GM18511 (cell line): ENCODE data around the gene SEMA7A.

Experiments used
- ATAC-seq: cut with Tn5 transposase; IDR thresholded peaks from one replicate; pipeline ENCODE4 v1.9.1; 2021; ENCODE audit warnings: mild to moderate bottlenecking, moderate library complexity; ENCODE audit not compliant: unreplicated experiment

Gene SEMA7A

DNA sequence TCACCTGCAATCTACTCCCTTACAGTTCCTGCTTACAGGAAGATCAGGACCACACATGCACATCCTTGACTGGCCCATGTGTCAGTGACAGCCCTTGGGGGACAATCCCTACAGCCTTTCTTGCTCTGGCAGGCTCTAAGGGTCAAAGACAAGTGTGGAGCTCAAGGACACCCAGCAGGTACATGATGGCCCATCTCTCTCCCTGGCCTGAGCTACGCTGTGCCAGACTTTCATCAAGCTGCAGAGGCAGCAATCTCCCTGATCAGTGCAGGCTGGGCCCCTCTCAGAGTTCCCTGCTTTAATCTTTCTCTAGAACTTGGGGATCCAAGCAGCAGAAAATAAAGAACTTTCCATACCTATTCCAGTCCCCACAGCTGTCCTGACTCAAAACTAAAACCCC lies 2.6 kb downstream of the SEMA7A start:
- no peak for ATAC-seq

DNA sequence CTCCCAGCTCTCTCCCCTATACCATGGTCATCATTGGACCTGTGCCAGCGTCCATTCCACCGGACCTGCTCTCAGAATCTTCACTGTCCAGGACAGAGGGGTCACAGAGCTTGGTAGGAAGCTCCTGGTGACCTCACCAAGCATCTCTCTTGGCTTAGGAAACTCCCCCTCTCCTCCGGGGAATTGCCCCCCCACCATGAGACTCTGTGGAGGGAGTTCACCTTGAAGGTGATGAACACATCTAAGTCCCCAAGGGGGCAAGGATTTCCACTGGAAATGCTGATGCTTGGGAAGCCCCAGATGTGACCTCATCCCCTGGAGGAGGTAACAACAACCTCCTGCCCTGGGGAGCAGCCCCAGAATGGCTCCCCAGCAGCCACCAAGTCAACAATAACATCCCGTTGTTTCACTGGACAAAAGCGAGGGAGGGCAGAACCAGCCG lies 3.2 kb downstream of the SEMA7A start:
- ATAC-seq: no peak

DNA sequence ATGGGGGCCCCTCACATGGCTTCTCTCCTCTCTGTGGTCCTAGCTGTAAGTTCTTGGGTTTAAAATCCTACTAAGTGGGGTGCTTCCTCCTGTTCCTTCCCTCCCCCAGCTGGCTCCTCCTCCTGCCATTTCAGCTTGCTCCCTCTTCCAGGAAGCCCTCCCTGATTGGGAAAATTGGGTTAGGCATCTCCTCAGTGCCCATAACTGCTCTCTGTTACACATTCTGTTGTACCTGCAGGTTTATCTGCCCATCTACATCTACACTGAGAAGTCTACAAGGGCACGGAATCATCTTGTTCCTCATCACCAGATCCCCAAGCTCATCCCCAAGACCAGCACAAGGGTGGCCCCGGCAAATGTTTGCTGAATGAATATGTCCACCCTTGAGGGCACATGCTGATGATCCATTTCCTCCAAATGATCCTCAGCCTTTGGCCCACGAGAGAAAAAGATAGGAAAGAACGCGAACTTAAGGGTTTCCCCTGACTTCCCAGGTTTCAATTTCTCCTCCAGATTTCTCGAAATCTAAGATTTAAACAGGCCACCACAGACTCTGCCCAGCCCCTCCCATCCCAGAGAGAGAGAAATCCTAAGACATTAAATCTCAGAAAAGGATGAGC lies 3.9 kb downstream of the SEMA7A start:
- ATAC-seq: no peak

DNA sequence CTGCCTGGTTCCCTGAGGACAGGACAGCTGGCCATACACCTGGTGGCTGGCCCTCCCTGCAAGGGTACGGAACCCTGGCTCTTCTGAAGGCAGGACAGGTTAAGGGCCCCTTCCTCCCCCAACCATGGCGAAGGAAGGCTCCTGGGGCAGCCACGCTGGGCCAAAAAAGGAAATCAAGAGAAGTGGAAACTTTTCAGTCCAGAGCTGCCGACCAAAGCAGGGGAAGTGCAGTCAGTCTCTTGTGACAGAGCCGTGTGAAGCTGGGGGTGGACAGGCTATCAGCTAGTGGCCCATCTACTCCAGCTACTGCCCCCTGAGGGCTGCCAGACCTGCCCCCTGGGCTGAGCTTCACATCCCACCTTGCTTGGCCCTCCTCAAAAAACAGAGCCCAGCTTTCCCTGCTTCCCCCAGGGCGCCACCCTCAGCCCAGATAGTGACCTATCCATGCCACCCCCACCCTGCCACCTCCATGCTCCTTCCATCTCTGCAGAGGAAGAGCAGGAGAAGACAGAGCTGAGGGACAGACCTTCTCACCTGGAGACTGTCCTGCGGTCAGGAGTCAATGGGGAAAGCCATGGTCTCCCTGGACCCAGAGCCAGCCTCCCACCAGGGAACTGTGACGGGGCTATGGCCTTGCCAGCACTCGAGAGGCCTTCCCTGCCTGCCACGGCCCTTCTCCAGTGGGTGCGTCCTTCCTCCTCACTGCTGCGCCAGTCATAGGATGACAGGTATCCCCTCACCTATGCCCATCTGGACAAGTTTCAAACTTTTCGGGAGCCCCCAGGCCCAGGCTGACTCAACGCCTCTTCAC lies 4.6 kb downstream of the SEMA7A start:
- no peak for ATAC-seq

DNA sequence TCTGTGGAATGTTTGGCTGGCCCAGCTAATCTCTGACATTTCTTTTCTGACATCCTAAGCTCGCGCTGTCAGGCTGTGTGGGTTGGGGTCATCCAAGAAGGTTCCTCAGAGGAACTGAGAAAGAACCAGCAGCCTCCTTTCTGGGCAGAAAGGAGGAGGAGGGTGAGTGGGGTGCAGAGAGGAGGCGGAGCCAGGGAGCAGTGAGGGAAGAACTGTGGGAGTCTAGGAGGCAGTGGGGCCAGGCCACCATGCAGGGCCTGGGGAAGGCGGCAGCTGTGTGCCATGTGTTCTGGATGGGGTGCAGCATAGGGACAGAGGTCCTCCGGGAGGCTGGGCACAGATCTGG lies 5.3 kb downstream of the SEMA7A start:
- peak; percentile 47 for ATAC-seq

DNA sequence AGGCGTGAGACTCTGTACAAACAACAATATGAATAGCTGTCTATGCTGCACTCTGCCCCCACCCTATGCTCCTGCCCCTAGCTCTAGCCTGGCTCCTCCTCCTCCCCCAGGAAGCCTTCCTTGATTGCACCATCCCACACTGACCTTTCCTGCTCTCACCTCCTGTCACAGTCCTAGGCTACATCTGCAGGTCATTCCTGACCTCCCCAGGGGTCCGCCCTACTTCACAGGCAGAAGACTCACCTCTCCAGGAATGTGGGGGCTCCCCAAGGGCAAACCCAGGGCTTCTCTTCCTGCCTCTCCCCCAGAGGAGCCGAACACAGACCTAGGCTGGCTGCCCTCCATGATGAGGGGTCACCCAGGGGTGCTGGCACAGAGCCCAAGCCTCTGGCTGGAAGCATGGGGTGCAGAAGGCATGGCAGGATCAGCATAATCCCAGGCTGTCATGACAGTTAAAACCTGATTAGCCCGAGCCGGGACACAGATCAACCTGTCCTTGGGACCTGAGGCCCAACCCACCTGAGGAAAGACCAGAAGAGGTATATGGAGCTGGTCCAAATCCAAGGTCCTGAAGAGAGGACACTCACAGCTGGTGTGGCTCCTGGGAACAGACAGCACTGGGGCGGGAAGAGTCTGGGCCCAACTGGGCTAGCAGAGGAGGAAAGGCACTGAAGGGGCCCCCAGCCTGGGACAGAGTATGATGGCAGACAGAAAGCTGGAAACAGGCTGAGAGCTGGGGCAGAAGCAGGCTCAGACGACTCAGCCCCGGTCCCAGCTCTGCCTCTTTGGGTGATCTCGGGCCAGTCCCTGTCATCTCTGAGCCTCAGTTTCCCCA lies 5.9 kb downstream of the SEMA7A start:
- ATAC-seq: no peak

DNA sequence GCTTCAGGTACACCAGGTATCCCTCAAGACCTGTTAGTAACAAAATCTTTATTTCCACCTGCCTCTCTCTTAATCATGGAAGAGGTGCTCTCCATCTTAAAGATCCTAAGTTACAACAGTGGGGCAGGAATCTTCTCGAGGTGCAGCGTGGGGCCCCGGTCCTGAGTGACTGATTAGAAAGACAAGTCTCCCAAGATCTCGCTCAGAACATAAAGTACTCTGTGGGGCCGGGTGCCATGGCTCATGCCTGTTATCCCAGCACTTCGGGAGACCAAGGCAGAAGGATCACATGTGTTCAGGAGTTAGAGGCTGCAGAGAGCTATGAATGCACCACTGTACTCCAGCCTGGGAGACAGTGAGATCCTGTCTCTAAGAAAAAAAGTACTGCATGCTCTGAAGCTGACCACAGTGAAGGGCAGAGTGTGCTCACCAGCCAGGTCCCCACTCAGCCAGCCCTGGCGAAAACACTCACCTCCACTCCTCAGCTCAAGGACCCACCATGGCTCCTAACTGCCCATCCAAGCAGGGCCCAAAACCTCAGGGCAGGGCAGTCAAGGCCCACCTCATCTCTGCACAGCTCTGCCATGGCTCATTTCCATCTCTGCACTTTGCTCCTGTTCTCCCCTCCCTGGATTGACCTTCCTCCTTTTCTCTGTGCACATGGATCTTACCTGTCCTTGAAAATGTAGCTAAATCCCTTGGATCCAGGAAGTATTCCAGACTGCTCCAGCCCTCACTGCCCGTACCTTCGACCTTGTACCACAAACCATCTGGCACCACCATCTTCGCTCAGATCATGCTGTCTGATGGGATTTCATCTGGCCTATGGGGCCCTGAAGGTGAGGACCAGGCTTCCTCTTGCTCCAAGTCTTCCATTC lies 7.1 kb downstream of the SEMA7A start:
- no peak for ATAC-seq

DNA sequence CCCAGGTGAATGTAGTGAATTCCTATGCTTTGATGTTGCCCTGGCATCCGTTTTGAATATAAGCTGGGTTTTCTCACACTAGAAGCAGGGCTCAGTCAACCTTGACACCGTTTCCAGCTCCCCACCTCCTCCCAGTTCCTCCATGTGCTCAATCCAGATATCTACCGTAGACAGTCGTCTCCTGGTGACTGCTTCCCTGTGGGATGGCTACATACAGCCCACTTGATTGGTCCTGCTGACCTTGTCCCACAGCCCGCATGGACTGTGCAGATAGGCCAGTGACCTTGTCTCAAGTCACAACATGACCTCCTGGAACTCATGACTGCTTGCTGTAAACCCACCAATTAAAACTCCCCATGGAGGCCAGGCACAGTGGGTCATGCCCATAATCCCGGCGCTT lies 8.1 kb downstream of the SEMA7A start:
- ATAC-seq: no peak

DNA sequence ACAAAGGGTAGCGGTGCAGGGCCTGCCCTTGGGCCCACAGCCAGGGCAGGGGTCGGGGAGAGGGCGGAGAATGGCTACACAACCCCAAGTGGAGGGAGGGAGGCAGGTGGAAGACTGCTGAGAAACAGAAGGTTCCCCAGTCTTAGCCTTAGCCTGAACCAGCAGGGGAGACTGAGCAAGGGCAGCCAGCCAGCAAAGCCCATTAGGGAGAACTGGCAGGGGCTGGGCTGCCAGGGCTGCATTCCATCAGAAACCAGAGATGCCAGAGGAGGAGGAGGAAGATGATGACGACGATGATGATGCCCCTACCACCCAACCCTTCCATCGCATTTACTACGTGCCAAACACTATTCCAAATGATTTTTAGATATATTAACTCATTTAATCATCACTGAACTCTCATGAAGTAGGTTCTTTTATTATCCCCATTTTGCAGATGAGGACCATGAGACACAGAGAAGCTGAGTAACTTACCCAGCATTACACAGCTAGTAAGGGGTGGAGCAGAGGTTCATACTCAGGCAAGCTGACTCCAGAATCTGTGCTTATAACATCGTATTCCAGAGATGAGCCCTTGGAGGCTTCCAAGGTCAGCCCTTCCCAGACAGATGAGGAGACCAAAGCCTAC lies 8.7 kb downstream of the SEMA7A start:
- ATAC-seq: no peak

DNA sequence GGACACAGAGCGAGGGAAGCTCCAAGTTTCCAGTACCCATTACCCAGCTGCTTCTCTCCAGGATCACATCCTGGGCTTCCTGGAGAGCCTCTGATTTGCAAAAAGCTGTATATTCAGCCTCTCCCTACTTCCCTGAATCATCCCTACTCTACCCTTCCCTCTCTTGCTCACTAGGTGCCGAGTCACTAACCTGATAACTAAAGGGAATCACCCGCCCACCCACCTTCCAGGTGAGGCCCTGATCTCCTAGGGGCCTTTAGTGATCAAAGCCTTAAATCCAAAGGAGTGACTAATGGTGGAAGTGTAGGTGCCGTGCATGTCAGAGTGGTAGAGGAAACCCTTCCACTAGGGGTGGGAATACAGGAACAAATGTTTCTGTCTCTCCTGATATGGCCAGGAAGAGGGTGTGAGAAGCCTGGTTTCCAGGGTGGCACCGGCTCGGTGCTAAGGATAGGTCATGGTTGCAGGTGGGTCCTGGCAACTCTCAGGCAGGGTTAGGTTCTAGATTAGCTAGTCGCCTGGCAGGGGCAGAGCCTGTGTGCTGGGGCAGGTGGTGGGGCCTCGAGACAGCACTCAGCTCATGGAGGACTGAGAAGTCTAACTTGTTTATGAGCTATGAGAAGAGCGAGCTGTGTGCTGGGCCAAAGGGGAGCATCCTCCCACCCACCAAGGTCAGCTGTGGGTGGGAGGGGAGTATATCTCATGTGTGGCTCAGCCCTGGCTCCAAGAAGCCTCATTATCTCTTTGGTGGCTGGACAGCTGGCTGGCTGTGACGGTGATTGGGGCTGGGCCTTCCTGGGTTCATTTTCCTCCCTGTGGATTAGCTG lies 10.1 kb downstream of the SEMA7A start:
- ATAC-seq: no peak

DNA sequence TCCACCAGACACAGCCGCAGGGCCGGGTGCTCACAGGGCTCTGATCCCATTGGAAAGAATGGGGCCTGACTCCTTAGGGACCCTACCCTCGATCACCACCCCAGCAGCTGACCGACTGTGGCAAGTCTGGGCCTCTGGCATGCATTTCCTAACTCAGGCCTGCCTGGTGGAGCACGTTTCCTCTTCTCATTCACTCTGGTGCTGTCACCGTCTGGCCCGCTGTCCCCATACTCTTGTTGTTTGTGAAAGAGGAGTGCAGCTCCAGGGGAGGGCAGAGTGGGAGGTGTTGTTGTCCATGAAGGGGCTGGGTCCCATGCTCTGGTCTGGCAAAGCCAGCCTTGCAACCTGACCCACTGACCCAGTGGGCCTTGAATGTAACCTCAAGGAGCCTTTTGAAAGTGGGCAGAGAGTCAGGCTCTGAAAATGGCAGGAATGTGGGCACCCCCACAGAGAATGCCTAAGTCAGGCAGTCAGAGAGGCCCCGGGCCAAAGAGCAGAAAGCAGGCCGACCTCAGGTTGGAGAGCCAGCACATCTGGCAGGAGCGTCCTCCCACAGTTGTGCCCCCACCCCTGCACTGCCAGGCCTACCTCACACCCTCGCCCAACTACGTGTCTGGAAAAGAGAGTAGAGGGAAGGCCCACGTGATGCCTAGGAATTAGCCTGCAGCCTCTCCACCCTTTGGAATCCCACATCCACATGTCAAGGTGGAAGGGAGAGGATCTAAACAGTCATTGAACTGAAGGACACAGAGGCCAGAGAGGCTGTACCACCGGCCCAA lies 10.9 kb downstream of the SEMA7A start:
- no peak for ATAC-seq

DNA sequence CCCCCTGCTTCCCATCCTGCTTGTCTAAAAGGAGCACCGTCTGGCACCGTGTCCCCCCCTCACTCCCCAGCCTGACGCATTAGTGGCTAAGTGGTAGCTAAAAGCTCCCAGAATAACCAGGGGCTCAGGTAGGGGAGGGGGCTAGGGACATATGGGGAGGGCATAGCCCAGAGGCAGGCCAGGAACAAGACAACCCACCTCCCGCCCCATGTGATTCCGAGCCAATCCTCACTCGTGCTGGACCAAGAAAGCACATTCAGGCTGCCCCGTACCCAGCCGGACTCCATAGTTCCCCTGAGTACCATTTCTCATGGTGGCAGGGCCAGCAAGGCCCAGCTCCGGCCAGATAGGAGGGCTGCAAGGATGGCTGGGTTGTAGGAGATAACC lies 11.5 kb downstream of the SEMA7A start:
- ATAC-seq: no peak

DNA sequence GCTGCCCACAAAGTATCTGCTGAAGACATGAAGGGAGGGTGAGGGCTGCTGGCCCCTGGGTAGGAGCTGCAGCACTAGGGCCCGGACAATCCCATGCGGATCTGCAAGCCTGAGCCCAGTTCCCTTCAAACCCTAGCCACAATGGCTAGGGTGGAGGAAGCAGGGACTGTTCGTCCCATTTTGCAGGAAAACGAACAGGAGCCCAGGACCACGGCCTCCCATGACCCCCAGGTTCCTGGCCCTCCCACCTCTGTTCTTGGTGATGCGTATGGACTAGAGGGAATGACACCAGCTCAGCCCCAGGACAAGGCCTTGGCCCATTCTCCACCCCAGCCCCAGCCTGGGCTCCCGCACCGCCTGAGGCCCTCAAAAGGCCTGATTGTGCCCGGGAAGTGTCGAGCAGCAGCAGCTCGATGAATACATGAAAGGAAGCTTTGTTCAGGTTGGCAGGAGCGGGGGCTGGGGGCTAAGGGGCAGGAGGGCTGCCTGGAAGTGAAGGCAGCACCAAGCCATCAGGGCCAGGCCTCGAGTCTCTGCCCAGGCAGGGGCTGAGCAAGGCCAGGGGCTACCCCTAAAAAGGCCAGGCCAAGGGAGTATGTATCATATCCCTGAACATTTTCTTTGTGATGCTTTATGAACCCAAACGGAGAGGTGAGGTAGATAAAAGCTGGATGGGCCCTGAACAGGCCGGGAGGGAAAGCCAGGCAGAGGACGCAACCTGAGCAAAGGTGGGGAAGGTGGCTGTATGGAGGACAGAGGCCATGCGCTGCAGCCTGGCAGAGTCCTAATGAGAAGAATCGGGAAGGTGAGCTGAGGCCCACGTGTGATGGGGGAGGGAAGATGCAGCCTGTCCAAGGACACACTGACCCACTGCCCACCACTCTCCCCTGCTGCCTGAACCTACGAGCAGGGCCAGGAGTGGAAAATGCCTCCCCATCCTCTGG lies 12.2 kb downstream of the SEMA7A start:
- ATAC-seq: no peak

DNA sequence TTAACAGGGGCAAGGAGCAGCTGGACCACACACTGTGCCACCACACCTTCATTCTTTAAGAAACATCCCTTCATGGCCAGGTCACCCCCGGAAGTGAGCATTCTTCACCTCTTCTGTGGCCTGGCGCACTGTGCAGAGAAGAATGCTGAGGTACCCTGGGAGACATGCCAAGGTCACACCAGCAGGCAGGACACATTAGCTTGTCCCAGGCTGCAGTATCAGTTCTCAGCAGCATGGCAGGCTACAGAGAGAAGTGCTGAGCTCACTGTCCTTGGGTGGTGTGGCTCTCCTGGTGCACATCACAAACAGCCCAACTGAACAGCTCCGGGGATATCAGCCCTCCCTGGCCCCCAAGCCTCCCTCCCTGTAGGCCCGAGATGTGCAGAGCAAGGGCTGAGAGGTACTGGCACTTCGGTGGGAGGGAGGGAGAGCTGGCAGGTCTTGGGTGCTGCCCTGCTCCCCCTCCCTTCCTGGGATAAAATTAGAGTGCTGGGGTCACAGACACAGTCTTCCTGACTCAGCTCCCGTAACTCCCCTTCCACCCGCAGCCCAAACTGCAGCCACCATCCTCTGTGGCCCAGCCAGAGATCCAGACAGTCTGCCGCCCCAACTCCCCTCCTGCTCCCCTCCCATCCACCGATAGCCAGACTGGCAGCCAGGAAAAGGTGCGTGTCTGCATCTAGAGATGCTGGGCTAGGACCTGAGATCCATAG lies 13.4 kb downstream of the SEMA7A start:
- no peak for ATAC-seq

DNA sequence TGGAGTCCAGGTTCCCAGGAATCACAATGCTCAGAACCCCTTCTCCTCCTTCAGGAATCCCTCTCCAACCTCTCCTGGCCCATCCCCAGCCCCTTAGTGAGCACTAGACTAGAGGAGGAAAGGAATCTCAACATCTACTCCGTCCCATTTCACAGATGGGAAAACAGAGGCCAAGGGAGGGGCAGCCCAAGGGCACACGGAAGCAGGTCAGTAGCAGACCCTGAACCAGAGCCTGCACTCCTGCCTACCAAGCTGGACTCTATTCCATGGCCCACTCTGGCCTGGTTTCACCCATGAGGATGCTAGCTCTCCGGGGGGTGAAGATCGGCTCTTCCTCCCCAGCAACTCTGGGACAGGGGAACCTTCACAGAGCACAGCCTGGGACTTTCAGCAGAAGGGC lies 14.3 kb downstream of the SEMA7A start:
- ATAC-seq: no peak

DNA sequence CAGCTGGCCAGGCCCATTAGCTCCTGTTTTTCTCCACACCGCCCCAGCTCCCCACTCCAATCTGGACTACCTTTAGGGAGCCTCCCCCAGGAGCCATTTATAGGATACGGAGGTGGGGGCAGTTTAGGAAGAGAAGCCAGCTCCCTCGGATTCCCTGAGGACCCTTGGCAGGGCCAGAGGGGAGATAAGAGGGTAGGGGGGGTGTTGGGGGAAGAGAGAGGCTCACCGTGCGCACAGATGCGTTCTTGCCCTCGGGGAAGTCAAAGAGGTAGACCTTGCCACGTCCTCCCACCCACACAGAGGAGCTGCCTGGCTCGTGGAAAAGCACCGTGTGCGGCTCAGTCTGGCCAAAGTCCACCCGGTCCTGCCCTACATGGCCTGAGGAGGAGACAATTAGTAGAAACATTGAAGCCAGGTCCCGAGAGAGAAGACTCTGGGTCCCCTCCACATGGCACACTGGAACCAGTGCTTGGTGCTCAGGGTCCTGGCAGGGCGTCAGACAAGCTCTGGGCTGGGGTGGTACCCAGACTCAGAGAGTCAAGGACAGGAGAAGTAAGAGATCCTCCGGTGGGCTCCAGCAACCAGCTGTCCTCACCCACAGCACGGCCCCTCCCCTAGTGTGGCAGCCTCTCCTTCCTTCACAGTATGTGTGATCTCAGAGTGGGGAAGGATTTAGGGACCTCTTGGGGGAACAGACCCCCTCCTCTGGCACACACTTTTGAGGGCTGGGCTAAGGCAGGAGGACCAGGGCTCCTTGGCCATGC lies 15.0 kb downstream of the SEMA7A start:
- no peak for ATAC-seq
